Measurements from ENCODE around the gene CCDC93. TPM values are rescaled to one million over a fixed set of nuclear protein-coding genes. Genes with fewer than 3 reads are reported as not detected.

Gene CCDC93
- total RNA-seq, 1 experiment from 2014 or later = 27.2 TPM

GRCh38 chr2:117942551-117942950 is 71.3 kb downstream of the CCDC93 start:
- H3K27me3 ChIP-seq (replicated peaks; ENCODE audit: insufficient read depth, low read depth, low read length, poor library complexity) = no peaks in the 10 kb centered on the region
- intact Hi-C loops (cut with micrococcal nuclease; ENCODE audit: unreplicated experiment) = no loop called here
- no peaks in the 10 kb centered on the region for H3K4me1 ChIP-seq (ENCODE audit: insufficient read depth, low read length, poor library complexity, severe bottlenecking)
- H3K27ac ChIP-seq (ENCODE audit: low read depth, low read length, poor library complexity, severe bottlenecking) = no peak overlapping the region
- H3K9me3 ChIP-seq (ENCODE audit: low read depth, low read length, poor library complexity, severe bottlenecking) = no peaks in the 10 kb centered on the region
- CTCF ChIA-PET = no interaction called here
- no peak overlapping the region for H3K4me3 ChIP-seq (ENCODE audit: low read depth, low read length, poor library complexity, severe bottlenecking)
- peaks cover 40% of the 10 kb centered on the region for H3K36me3 ChIP-seq (ENCODE audit: insufficient read depth, low read length, poor library complexity, severe bottlenecking)
- no TSS peak for BruUV-seq (replicated peaks)
- POLR2A ChIA-PET (ENCODE audit: low non-redundant PET) = no interaction called here
- no peak for DNase-seq (ENCODE audit: low spot score)
- TF ChIP-seq, protein P1, sequence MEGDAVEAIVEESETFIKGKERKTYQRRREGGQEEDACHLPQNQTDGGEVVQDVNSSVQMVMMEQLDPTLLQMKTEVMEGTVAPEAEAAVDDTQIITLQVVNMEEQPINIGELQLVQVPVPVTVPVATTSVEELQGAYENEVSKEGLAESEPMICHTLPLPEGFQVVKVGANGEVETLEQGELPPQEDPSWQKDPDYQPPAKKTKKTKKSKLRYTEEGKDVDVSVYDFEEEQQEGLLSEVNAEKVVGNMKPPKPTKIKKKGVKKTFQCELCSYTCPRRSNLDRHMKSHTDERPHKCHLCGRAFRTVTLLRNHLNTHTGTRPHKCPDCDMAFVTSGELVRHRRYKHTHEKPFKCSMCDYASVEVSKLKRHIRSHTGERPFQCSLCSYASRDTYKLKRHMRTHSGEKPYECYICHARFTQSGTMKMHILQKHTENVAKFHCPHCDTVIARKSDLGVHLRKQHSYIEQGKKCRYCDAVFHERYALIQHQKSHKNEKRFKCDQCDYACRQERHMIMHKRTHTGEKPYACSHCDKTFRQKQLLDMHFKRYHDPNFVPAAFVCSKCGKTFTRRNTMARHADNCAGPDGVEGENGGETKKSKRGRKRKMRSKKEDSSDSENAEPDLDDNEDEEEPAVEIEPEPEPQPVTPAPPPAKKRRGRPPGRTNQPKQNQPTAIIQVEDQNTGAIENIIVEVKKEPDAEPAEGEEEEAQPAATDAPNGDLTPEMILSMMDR (conservative IDR thresholded peaks at IDR 0.05; ENCODE audit: low read depth, low read length) = no peak
- TF ChIP-seq EZH2 (IDR thresholded peaks at IDR 0.05; ENCODE audit: borderline replicate concordance, low read depth, low read length, poor library complexity, severe bottlenecking) = no peak

DNA sequence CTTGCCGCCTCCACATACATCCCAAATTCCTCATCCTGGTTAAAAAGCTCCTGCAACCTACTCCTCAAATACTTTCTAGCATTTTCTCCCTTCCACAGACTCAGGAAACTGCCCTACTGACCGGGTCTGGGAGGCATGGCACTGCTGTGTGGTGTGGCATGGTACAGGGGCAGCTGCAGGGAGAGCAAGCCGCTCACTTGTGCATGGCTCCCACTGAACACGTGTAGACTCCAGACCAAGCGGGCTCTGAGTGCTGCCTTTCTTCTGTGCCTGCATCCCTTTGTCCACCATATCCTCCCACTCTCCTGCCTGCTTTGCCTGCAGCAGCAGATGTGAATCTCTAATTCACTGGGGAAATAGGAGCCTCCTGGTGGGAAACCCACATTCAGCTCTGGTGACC is 72.2 kb downstream of the CCDC93 start:
- Histone ChIP-seq H3K4me3 (ENCODE audit: low read depth, low read length, poor library complexity, severe bottlenecking) (no peak overlapping the region), H3K9me3 (ENCODE audit: low read depth, low read length, poor library complexity, severe bottlenecking) (no peaks in the 10 kb centered on the region), H3K4me1 (ENCODE audit: insufficient read depth, low read length, poor library complexity, severe bottlenecking) (no peaks in the 10 kb centered on the region), H3K27me3 (replicated peaks; ENCODE audit: insufficient read depth, low read depth, low read length, poor library complexity) (no peaks in the 10 kb centered on the region), H3K27ac (ENCODE audit: low read depth, low read length, poor library complexity, severe bottlenecking) (no peak overlapping the region), H3K36me3 (ENCODE audit: insufficient read depth, low read length, poor library complexity, severe bottlenecking) (peaks cover 35% of the 10 kb centered on the region)
- no peak for DNase-seq (ENCODE audit: low spot score)
- no TSS peak for BruUV-seq (replicated peaks)
- no peak for TF ChIP-seq EZH2 (IDR thresholded peaks at IDR 0.05; ENCODE audit: borderline replicate concordance, low read depth, low read length, poor library complexity, severe bottlenecking)
- TF ChIP-seq, protein P1 (conservative IDR thresholded peaks at IDR 0.05; ENCODE audit: low read depth, low read length) = no peak
- ChIA-PET POLR2A (ENCODE audit: low non-redundant PET) (no interaction called here), CTCF (no interaction called here)
- intact Hi-C loops (cut with micrococcal nuclease; ENCODE audit: unreplicated experiment) = no loop called here

DNA sequence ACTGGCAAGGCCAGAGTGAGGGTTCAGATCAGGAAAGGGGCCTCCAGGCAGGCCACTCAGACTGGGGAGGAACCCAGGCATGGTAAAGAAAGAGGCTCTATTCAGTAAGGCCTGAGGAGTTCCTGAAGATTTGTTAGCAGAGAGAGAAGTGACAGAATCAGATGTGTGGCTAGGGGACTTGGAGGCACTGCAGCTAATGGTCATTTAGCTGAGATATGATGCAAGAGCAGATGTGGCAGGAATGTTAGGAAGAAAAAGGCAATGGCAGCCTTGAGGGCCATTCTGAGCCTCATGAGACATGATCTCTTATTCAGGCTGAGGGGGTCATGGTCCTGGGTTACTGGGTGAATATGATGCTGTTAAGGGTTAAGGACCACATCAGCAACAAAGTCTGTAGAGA is 73.4 kb downstream of the CCDC93 start:
- TF ChIP-seq, protein P1 (conservative IDR thresholded peaks at IDR 0.05; ENCODE audit: low read depth, low read length) = no peak
- no peak for TF ChIP-seq EZH2 (IDR thresholded peaks at IDR 0.05; ENCODE audit: borderline replicate concordance, low read depth, low read length, poor library complexity, severe bottlenecking)
- CTCF ChIA-PET = no interaction called here
- Histone ChIP-seq H3K4me3 (ENCODE audit: low read depth, low read length, poor library complexity, severe bottlenecking) (no peak overlapping the region), H3K27me3 (replicated peaks; ENCODE audit: insufficient read depth, low read depth, low read length, poor library complexity) (no peaks in the 10 kb centered on the region), H3K4me1 (ENCODE audit: insufficient read depth, low read length, poor library complexity, severe bottlenecking) (no peaks in the 10 kb centered on the region), H3K9me3 (ENCODE audit: low read depth, low read length, poor library complexity, severe bottlenecking) (no peaks in the 10 kb centered on the region), H3K36me3 (ENCODE audit: insufficient read depth, low read length, poor library complexity, severe bottlenecking) (peaks cover 33% of the 10 kb centered on the region), H3K27ac (ENCODE audit: low read depth, low read length, poor library complexity, severe bottlenecking) (no peak overlapping the region)
- no TSS peak for BruUV-seq (replicated peaks)
- POLR2A ChIA-PET (ENCODE audit: low non-redundant PET) = no interaction called here
- intact Hi-C loops (cut with micrococcal nuclease; ENCODE audit: unreplicated experiment) = no loop called here
- DNase-seq (ENCODE audit: low spot score) = no peak

Measured in A673 (cell line).